Measurements from ENCODE around the gene ETFDH.
"Not testable (repeated sequence)": the region's sequence is repeated elsewhere in the genome, so short reads cannot be mapped to it uniquely, and the experiment has no call there.

The ETFDH gene

GRCh38 chr4:158663707-158664625 is 8.1 kb upstream of the ETFDH start:
- not testable (repeated sequence) for H3K9ac ChIP-seq (ENCODE audit: low read length); H3K18ac ChIP-seq (ENCODE audit: low read depth in 1 of 2, low read length in 2 of 2); H2AK5ac ChIP-seq (ENCODE audit: low read length, severe bottlenecking); H4K91ac ChIP-seq (ENCODE audit: low read length); H3K4ac ChIP-seq (ENCODE audit: low read depth in 1 of 2, low read length in 2 of 2); H3K14ac ChIP-seq (ENCODE audit: low read length in 2 of 2); DNase-seq; H3K4me2 ChIP-seq (ENCODE audit: low read length, poor library complexity, severe bottlenecking); H3K23ac ChIP-seq (ENCODE audit: low read length in 2 of 2); H3K27ac ChIP-seq (ENCODE audit: low read length, poor library complexity, severe bottlenecking); H2BK5ac ChIP-seq (ENCODE audit: low read depth, low read length, poor library complexity, severe bottlenecking); H3K4me1 ChIP-seq (ENCODE audit: control insufficient read depth, insufficient read depth, low read depth, low read length); H3K27me3 ChIP-seq (ENCODE audit: control insufficient read depth in 1 of 2, insufficient read depth in 1 of 2, low read length in 2 of 2); H2BK15ac ChIP-seq (ENCODE audit: low read depth, poor library complexity, severe bottlenecking); H4K8ac ChIP-seq (ENCODE audit: low read length); H2AFZ ChIP-seq (ENCODE audit: low read depth, low read length); H2BK12ac ChIP-seq (ENCODE audit: low read length in 2 of 2); H3K36me3 ChIP-seq (ENCODE audit: control insufficient read depth in 1 of 2, insufficient read depth in 2 of 2, low read depth in 1 of 2, low read length in 2 of 2); H2BK120ac ChIP-seq (ENCODE audit: low read depth, low read length); H3K79me1 ChIP-seq (replicated peaks; ENCODE audit: low read length, poor library complexity, severe bottlenecking); H3K9me3 ChIP-seq (ENCODE audit: control insufficient read depth, low read length); H3K4me3 ChIP-seq (ENCODE audit: insufficient read depth in 1 of 2, low read depth in 1 of 2, low read length in 2 of 2)
- 84% methylated on average over 8 of the region's 8 CpGs for WGBS

- H3K4me2 ChIP-seq (ENCODE audit: low read length, poor library complexity, severe bottlenecking), result no peak overlapping the region
- no peak overlapping the region for H2BK5ac ChIP-seq (ENCODE audit: low read depth, low read length, poor library complexity, severe bottlenecking)
- H2AFZ ChIP-seq (ENCODE audit: low read depth, low read length), result no peak overlapping the region
- H3K27ac ChIP-seq (ENCODE audit: low read length, poor library complexity, severe bottlenecking), result no peak overlapping the region
- no peak overlapping the region for H4K91ac ChIP-seq (ENCODE audit: low read length)
- no peak overlapping the region for H3K14ac ChIP-seq (ENCODE audit: low read length in 2 of 2)
- H3K4ac ChIP-seq (ENCODE audit: low read depth in 1 of 2, low read length in 2 of 2), result no peak overlapping the region
- no peaks in the 10 kb centered on the region for H3K9me3 ChIP-seq (ENCODE audit: control insufficient read depth, low read length)
- no peak overlapping the region for H3K9ac ChIP-seq (ENCODE audit: low read length)
- H3K4me1 ChIP-seq (ENCODE audit: control insufficient read depth, insufficient read depth, low read depth, low read length), result no peaks in the 10 kb centered on the region
- peaks cover 4% of the 10 kb centered on the region for H3K79me1 ChIP-seq (replicated peaks; ENCODE audit: low read length, poor library complexity, severe bottlenecking)
- no peak overlapping the region for H2BK15ac ChIP-seq (ENCODE audit: low read depth, poor library complexity, severe bottlenecking)
- 98% methylated on average over 16 of the region's 18 CpGs for WGBS
- H3K36me3 ChIP-seq (ENCODE audit: control insufficient read depth in 1 of 2, insufficient read depth in 2 of 2, low read depth in 1 of 2, low read length in 2 of 2), result peaks cover 0 to 4% of the 10 kb centered on the region in 2 experiments
- H3K27me3 ChIP-seq (ENCODE audit: control insufficient read depth in 1 of 2, insufficient read depth in 1 of 2, low read length in 2 of 2), result no peaks in the 10 kb centered on the region
- H3K4me3 ChIP-seq (ENCODE audit: insufficient read depth in 1 of 2, low read depth in 1 of 2, low read length in 2 of 2), result no peak overlapping the region
- no peak overlapping the region for H2BK12ac ChIP-seq (ENCODE audit: low read length in 2 of 2)
- no peak overlapping the region for H3K23ac ChIP-seq (ENCODE audit: low read length in 2 of 2)
- no peak overlapping the region for H2AK5ac ChIP-seq (ENCODE audit: low read length, severe bottlenecking)
- DNase-seq, result no peak
- H4K8ac ChIP-seq (ENCODE audit: low read length), result no peak overlapping the region
- no peak overlapping the region for H3K18ac ChIP-seq (ENCODE audit: low read depth in 1 of 2, low read length in 2 of 2)
- H2BK120ac ChIP-seq (ENCODE audit: low read depth, low read length), result no peak overlapping the region
These were observed 7.3 kb upstream of the ETFDH start for GRCh38 chr4:158664806-158665205.

GRCh38 chr4:158666892-158667291 is 5.2 kb upstream of the ETFDH start:
- Histone ChIP-seq H2BK12ac (ENCODE audit: low read length in 2 of 2) (no peak overlapping the region), H4K8ac (ENCODE audit: low read length) (no peak overlapping the region), H3K4me3 (ENCODE audit: insufficient read depth in 1 of 2, low read depth in 1 of 2, low read length in 2 of 2) (no peak overlapping the region), H2BK5ac (ENCODE audit: low read depth, low read length, poor library complexity, severe bottlenecking) (no peak overlapping the region), H3K4me1 (ENCODE audit: control insufficient read depth, insufficient read depth, low read depth, low read length) (peaks cover 2% of the 10 kb centered on the region), H3K4ac (ENCODE audit: low read depth in 1 of 2, low read length in 2 of 2) (no peak overlapping the region), H2BK120ac (ENCODE audit: low read depth, low read length) (no peak overlapping the region), H3K36me3 (ENCODE audit: control insufficient read depth in 1 of 2, insufficient read depth in 2 of 2, low read depth in 1 of 2, low read length in 2 of 2) (peaks cover 0 to 4% of the 10 kb centered on the region in 2 experiments), H3K79me1 (replicated peaks; ENCODE audit: low read length, poor library complexity, severe bottlenecking) (peaks cover 4% of the 10 kb centered on the region), H3K14ac (ENCODE audit: low read length in 2 of 2) (no peak overlapping the region), H3K18ac (ENCODE audit: low read depth in 1 of 2, low read length in 2 of 2) (no peak overlapping the region), H3K27me3 (ENCODE audit: control insufficient read depth in 1 of 2, insufficient read depth in 1 of 2, low read length in 2 of 2) (no peaks in the 10 kb centered on the region), H4K91ac (ENCODE audit: low read length) (no peak overlapping the region), H2AFZ (ENCODE audit: low read depth, low read length) (no peak overlapping the region), H3K4me2 (ENCODE audit: low read length, poor library complexity, severe bottlenecking) (no peak overlapping the region), H3K9me3 (ENCODE audit: control insufficient read depth, low read length) (no peaks in the 10 kb centered on the region), H3K9ac (ENCODE audit: low read length) (no peak overlapping the region), H3K23ac (ENCODE audit: low read length in 2 of 2) (no peak overlapping the region), H2AK5ac (ENCODE audit: low read length, severe bottlenecking) (no peak overlapping the region), H2BK15ac (ENCODE audit: low read depth, poor library complexity, severe bottlenecking) (no peak overlapping the region), H3K27ac (ENCODE audit: low read length, poor library complexity, severe bottlenecking) (no peak overlapping the region)
- DNase-seq, result no peak
- WGBS, result 96% methylated on average over 2 of the region's 2 CpGs

- no peak overlapping the region for H2BK15ac ChIP-seq (ENCODE audit: low read depth, poor library complexity, severe bottlenecking)
- no peak overlapping the region for H3K23ac ChIP-seq (ENCODE audit: low read length in 2 of 2)
- H2BK120ac ChIP-seq (ENCODE audit: low read depth, low read length), result no peak overlapping the region
- no peak overlapping the region for H4K8ac ChIP-seq (ENCODE audit: low read length)
- H2AFZ ChIP-seq (ENCODE audit: low read depth, low read length), result no peak overlapping the region
- no peak overlapping the region for H3K4ac ChIP-seq (ENCODE audit: low read depth in 1 of 2, low read length in 2 of 2)
- H2BK5ac ChIP-seq (ENCODE audit: low read depth, low read length, poor library complexity, severe bottlenecking), result no peak overlapping the region
- peak overlapping the region; percentile 31 for H3K9ac ChIP-seq (ENCODE audit: low read length)
- peaks cover 0 to 4% of the 10 kb centered on the region in 2 experiments for H3K36me3 ChIP-seq (ENCODE audit: control insufficient read depth in 1 of 2, insufficient read depth in 2 of 2, low read depth in 1 of 2, low read length in 2 of 2)
- peaks cover 4% of the 10 kb centered on the region for H3K79me1 ChIP-seq (replicated peaks; ENCODE audit: low read length, poor library complexity, severe bottlenecking)
- H2BK12ac ChIP-seq (ENCODE audit: low read length in 2 of 2), result no peak overlapping the region
- no peak overlapping the region for H3K27ac ChIP-seq (ENCODE audit: low read length, poor library complexity, severe bottlenecking)
- H3K9me3 ChIP-seq (ENCODE audit: control insufficient read depth, low read length), result no peaks in the 10 kb centered on the region
- peaks cover 2% of the 10 kb centered on the region for H3K4me1 ChIP-seq (ENCODE audit: control insufficient read depth, insufficient read depth, low read depth, low read length)
- no peak overlapping the region for H2AK5ac ChIP-seq (ENCODE audit: low read length, severe bottlenecking)
- WGBS, result no CpG with 5 or more reads among the region's 3 CpGs
- no peak overlapping the region for H4K91ac ChIP-seq (ENCODE audit: low read length)
- H3K4me2 ChIP-seq (ENCODE audit: low read length, poor library complexity, severe bottlenecking), result no peak overlapping the region
- no peak overlapping the region for H3K18ac ChIP-seq (ENCODE audit: low read depth in 1 of 2, low read length in 2 of 2)
- no peak overlapping the region for H3K4me3 ChIP-seq (ENCODE audit: insufficient read depth in 1 of 2, low read depth in 1 of 2, low read length in 2 of 2)
- H3K14ac ChIP-seq (ENCODE audit: low read length in 2 of 2), result no peak overlapping the region
- H3K27me3 ChIP-seq (ENCODE audit: control insufficient read depth in 1 of 2, insufficient read depth in 1 of 2, low read length in 2 of 2), result no peaks in the 10 kb centered on the region
- peak; percentile 67 for DNase-seq
These were observed 4.4 kb upstream of the ETFDH start for GRCh38 chr4:158667651-158668198.
